Mesothelial cell of epicardium (in vitro differentiated cells): ENCODE data around the gene VPS13A. TPM values are rescaled to one million over a fixed set of nuclear protein-coding genes. Genes with fewer than 3 reads are reported as not detected.
A peak's percentile ranks its signal among the peaks of the same experiment; 100 is the strongest.

Source experiments
- DNase-seq, 2 experiments: peaks; one replicate each; pipeline ENCODE4 v3.0.0; 2021; ENCODE audit warnings: low spot score in 2 of 2; ENCODE audit not compliant: unreplicated experiment in 2 of 2
- H3K27ac Mint-ChIP-seq: 2 replicates; pipeline ENCODE4 v1.8.0; 2021; ENCODE audit warnings: mixed read lengths
- H3K27me3 Mint-ChIP-seq: 2 replicates; pipeline ENCODE4 v1.8.0; 2021; ENCODE audit warnings: low read depth, mixed read lengths
- H3K36me3 Mint-ChIP-seq: 2 replicates; pipeline ENCODE4 v1.8.0; 2021; ENCODE audit warnings: mixed read lengths
- H3K4me1 Mint-ChIP-seq: 2 replicates; pipeline ENCODE4 v1.8.0; 2021; ENCODE audit warnings: mixed read lengths
- H3K4me3 Mint-ChIP-seq: 2 replicates; pipeline ENCODE4 v1.8.0; 2021; ENCODE audit warnings: mild to moderate bottlenecking, moderate library complexity, mixed read lengths
- H3K9me3 Mint-ChIP-seq: 2 replicates; pipeline ENCODE4 v1.8.0; 2021; ENCODE audit warnings: mixed read lengths
- total RNA-seq: library from RNA; stranded (reverse); gene quantifications from 3 replicates; pipeline ENCODE4 v1.2.1, GENCODE V29; 2021
- TF ChIP-seq, protein P1 (sequence below): fragments of 200-600 bp; sonication (generic); IDR thresholded peaks from one replicate; pipeline ENCODE4 v1.5.0; 2021; ENCODE audit warnings: antibody characterized with exemption; ENCODE audit not compliant: unreplicated experiment

Gene VPS13A
- total RNA-seq, 1 donor from 2014 or later, result 42.1 TPM

DNA sequence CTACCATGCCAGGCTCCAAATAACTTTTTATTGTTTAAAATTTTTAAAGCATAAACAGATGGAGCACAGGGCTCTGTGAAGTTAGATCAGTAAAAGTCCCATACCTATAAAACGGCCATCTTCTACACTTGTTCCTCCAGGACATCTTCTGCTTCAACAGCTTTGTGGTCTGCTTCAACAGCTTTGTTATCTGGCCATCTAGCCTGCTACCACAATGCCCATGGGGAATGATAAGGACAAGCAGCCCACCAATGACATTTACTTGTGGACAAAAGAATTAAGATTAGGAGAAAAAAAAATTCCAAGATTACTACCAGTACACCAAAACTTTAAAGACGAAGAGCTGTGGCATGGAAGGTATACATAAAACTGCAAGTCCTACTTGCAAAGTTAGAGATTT, 2.2 kb upstream of the VPS13A start:
- Mint-ChIP-seq H3K4me1 (peaks cover 22% of the 10 kb centered on the region), H3K9me3 (no peaks in the 10 kb centered on the region), H3K27ac (no peak overlapping the region), H3K27me3 (peaks cover 7% of the 10 kb centered on the region), H3K4me3 (no peak overlapping the region), H3K36me3 (no peaks in the 10 kb centered on the region)
- TF ChIP-seq, protein P1, sequence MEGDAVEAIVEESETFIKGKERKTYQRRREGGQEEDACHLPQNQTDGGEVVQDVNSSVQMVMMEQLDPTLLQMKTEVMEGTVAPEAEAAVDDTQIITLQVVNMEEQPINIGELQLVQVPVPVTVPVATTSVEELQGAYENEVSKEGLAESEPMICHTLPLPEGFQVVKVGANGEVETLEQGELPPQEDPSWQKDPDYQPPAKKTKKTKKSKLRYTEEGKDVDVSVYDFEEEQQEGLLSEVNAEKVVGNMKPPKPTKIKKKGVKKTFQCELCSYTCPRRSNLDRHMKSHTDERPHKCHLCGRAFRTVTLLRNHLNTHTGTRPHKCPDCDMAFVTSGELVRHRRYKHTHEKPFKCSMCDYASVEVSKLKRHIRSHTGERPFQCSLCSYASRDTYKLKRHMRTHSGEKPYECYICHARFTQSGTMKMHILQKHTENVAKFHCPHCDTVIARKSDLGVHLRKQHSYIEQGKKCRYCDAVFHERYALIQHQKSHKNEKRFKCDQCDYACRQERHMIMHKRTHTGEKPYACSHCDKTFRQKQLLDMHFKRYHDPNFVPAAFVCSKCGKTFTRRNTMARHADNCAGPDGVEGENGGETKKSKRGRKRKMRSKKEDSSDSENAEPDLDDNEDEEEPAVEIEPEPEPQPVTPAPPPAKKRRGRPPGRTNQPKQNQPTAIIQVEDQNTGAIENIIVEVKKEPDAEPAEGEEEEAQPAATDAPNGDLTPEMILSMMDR, result no peak
- no peak for DNase-seq

DNA sequence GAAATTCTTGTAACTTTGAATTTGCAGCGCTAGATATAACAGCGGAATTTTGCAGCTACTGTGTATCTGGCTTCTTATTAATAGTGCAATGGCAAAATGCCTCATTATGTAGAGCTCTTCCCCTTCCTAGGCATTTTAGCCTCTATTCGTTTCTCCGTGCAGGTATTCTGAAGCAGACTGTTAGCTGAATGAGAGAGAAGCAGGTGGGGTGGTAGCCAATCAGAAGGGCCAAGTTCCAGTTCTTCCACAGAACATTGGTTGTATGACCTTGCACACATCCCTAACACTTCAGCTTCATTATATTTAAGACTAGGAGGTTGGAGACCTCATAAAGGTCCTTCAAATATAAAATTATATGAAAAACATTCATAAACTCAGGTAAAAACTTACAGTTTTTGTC, 1.2 kb upstream of the VPS13A start:
- Mint-ChIP-seq H3K4me1 (peaks cover 22% of the 10 kb centered on the region), H3K9me3 (no peaks in the 10 kb centered on the region), H3K27ac (no peak overlapping the region), H3K4me3 (peak overlapping the region; percentile 90), H3K27me3 (peaks cover 7% of the 10 kb centered on the region), H3K36me3 (no peaks in the 10 kb centered on the region)
- TF ChIP-seq, protein P1, result no peak
- DNase-seq, result no peak

DNA sequence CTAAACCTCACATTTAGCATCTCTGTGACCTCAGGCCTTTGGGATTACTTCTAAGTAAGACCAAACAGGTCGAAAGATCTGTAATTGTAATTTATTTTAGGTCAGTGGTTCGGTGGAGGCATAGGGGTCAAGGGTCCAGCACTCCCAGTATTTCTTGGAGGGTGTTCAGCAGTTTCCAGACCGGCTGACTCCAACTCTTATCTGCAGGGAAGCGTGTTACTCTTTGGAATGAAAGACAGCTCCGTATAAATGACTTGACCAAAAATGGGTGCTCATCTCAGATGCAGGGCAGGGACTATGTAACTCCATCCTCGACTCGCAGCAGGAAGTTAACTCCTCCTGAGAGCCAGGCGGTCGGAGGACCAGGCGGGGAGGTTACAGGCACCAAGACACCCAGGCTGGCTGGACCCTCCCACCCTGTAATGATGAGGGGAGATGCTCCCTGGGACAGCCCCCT, 620 bp upstream of the VPS13A start:
- TF ChIP-seq, protein P1, result no peak
- Mint-ChIP-seq H3K4me1 (peaks cover 22% of the 10 kb centered on the region), H3K27me3 (peaks cover 7% of the 10 kb centered on the region), H3K4me3 (peak overlapping the region; percentile 90), H3K36me3 (no peaks in the 10 kb centered on the region), H3K27ac (peak overlapping the region; percentile 80), H3K9me3 (no peaks in the 10 kb centered on the region)
- no peak for DNase-seq

DNA sequence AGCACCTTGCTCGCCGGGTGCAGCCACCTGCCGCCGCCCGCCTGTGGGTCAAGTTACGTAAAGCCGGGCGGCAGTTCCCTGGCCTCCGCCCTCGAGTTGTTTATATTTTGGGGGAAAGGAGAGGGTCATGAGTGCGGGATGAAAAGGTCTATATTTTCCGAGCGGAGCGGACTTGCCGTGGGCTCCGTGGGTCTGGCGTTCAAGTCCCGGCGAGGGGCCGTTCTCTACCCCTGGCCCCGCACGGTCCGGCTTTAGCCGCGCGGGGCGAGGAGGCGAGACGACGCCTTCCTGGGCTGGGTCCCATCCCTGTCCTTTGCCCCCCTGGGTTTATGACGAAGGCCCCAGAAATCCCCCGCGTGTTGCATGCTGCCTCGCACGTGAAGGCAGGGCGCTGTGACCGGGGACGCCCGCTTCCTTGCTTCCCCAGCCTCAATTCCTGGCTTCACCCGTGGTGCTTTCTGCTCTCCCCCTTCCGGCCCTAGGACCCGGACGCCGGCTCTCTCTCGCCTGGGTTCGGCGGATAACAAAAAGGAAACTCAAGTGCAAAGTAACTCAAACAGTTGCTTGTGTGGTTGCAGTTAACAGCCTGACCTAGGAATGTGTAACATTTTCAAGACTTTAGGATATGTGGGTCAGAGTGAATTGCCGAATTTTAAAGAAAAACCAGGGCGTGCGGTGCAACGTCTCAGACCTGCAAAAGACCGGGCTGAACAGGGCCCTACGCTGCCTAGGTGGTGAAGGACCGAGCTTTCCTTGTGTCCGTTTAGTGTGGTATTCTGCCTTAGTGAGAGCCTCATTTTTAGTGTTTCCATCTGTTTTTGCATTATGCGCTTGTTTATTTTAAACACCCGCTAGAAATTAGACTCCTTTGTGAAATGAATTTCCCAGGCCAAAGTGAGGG, 810 bp downstream of the VPS13A start:
- no peaks in the 10 kb centered on the region for H3K9me3 Mint-ChIP-seq
- no peaks in the 10 kb centered on the region for H3K27me3 Mint-ChIP-seq
- peaks cover 22% of the 10 kb centered on the region for H3K4me1 Mint-ChIP-seq
- peak overlapping the region; percentile 85 for H3K27ac Mint-ChIP-seq
- DNase-seq, result peak in 1 of 2 experiments; percentile 58
- H3K4me3 Mint-ChIP-seq, result peak overlapping the region; percentile 90
- H3K36me3 Mint-ChIP-seq, result no peaks in the 10 kb centered on the region
- TF ChIP-seq, protein P1, result no peak

DNA sequence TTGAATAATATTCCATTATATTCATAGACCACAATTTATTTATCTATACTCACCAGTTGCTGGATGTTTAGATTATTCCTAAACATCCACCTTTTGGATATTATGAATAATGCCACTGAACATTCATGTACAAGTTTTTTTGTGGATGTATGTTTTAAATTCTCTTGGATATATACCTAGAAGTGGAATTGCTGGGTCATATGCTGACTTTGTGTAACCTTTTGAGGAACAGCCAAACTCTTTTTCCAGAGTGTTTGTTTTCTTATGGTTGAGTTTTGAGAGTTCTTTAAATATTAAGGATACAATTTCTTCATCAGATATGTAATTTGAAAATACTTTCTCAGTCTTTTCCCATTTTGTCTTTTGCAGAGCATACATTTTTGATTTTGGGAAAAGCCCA, 2.7 kb downstream of the VPS13A start:
- Mint-ChIP-seq H3K4me1 (peaks cover 22% of the 10 kb centered on the region), H3K36me3 (no peaks in the 10 kb centered on the region), H3K27me3 (no peaks in the 10 kb centered on the region), H3K27ac (no peak overlapping the region), H3K4me3 (no peak overlapping the region), H3K9me3 (no peaks in the 10 kb centered on the region)
- TF ChIP-seq, protein P1, result no peak
- DNase-seq, result no peak
